MCF 10A (cell line): ENCODE results near the gene LTB4R2. TPM values are rescaled to one million over a fixed set of nuclear protein-coding genes. Genes with fewer than 3 reads are reported as not detected.
A peak's percentile ranks its signal among the peaks of the same experiment; 100 is the strongest.

ENCODE experiments used
- BruUV-seq: library from RNA; stranded (reverse); fragments of 400-500 nt; replicated peaks from 2 replicates; lab custom pipeline; 2021; lab: Mats Ljungman, UMichigan
- CTCF ChIA-PET: fragments of 300-600 bp; sonication (Branson Sonifier 250); formaldehyde crosslinking; extraction: SDS; loops from one replicate; lab custom pipeline; 2021; ENCODE audit warnings: antibody characterized with exemption, inconsistent platforms; lab: Yijun Ruan, JAX
- POLR2A ChIA-PET: fragments of 300-600, 350-650 bp; sonication (Branson Sonifier 250); formaldehyde crosslinking; extraction: SDS; loops from one replicate; lab custom pipeline; 2020; ENCODE audit warnings: antibody characterized with exemption, inconsistent platforms; lab: Yijun Ruan, JAX
- DNase-seq: peaks from one replicate; pipeline ENCODE4 v3.0.0-alpha.2; 2018; ENCODE audit not compliant: unreplicated experiment
- H3K27ac Mint-ChIP-seq: one replicate; pipeline ENCODE4 v1.8.0; 2022; ENCODE audit warnings: mild to moderate bottlenecking, low read depth, mixed read lengths; ENCODE audit not compliant: unreplicated experiment
- H3K27me3 Mint-ChIP-seq: one replicate; pipeline ENCODE4 v1.8.0; 2022; ENCODE audit warnings: mixed read lengths; ENCODE audit not compliant: insufficient read depth, unreplicated experiment
- H3K36me3 Mint-ChIP-seq: one replicate; pipeline ENCODE4 v1.8.0; 2022; ENCODE audit warnings: mild to moderate bottlenecking, moderate library complexity, mixed read lengths; ENCODE audit not compliant: insufficient read depth, unreplicated experiment
- H3K4me1 Mint-ChIP-seq: one replicate; pipeline ENCODE4 v1.8.0; 2022; ENCODE audit warnings: mixed read lengths; ENCODE audit not compliant: insufficient read depth, unreplicated experiment
- H3K4me3 Mint-ChIP-seq: one replicate; pipeline ENCODE4 v1.8.0; 2022; ENCODE audit warnings: mild to moderate bottlenecking, moderate library complexity, mixed read lengths; ENCODE audit not compliant: unreplicated experiment
- H3K9me3 Mint-ChIP-seq: one replicate; pipeline ENCODE4 v1.8.0; 2022; ENCODE audit warnings: mixed read lengths; ENCODE audit not compliant: unreplicated experiment
- intact Hi-C: fragments of 100-400 bp; cut with micrococcal nuclease; formaldehyde crosslinking; loops from 2 replicates; pipeline ENCODE4 v1.14.1; 2022
- total RNA-seq: library from RNA; stranded (reverse); gene quantifications from 2 replicates; pipeline ENCODE4 v1.2.3, GENCODE V29; 2022
- TF ChIP-seq, protein P1 (sequence below): fragments of 200-600 bp; IDR thresholded peaks from one replicate; pipeline ENCODE4 v1.8.0; 2022; ENCODE audit warnings: antibody characterized with exemption, mild to moderate bottlenecking; ENCODE audit not compliant: unreplicated experiment

LTB4R2 gene
- total RNA-seq, 1 experiment from 2014 or later, result 21.7 TPM

DNA sequence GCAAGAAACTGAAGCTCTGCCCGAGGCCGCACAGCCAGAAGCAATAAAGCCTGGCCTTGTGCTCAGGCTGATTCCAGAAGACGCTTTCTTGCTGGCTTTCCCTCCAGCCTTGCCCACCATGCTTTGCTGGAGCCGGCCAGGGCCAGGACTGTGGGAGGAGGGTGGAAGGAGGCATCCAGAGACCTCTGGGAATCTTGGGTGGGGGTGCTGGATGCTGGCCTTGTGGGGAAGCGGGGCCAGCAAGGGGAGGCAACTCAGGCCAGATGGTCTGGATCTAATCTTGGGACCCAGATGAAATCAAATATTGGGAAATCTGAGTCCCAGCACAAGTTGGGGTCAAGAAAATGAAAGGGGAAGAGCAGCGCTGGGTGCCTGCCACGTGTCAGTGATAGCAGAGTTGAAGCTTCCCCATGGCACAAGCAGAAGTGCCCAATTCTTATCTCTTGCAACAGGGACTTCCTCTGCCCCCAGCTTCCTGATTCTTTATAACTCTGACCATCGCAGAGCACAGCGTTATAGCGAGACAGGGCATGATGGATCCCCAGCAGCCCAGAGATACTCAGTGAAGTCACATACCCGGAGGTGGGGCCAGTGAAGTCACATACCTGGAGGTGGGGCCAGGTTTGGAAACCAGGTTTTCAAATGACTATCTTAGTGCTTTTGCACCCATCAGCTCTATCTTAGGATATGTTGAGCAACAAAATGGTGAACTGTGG is 32.2 kb upstream of the LTB4R2 start:
- CTCF ChIA-PET, result interaction anchor here (0.6 to 32.3 kb wide), 6 partner anchors 21 to 1425 kb away, joined by 3 to 457 read pairs (median 4); partner anchors contain the start of genes CIDEB, DHRS1, LTB4R2 and NOP9
- H3K27ac Mint-ChIP-seq, result peak overlapping the region; percentile 47

DNA sequence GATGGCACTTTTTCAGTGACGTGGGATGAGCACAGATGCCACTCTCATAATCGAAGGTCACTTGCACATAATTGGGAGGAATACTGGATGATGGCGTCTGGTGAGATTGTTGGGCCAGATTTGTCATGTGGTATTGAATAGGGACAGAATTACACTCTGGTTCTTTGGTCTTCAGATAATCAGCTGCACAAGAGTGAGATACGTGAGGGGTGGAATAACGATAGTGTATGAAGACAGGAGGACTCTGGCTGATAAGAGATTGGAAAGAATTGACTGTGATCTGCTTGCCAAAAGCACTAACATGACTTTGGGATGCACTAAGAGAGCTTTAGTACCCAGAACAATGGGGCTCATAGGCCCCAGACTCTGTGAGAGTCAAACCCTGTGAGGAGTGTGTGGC is 31.5 kb upstream of the LTB4R2 start:
- intact Hi-C loops, result no loop called here
- no TSS peak for BruUV-seq
- no peak for DNase-seq

More for the DNA sequence above, 32.2 kb upstream of the LTB4R2 start:
- no TSS peak for BruUV-seq
- Mint-ChIP-seq H3K4me3 (no peak overlapping the region), H3K4me1 (peaks cover 46% of the 10 kb centered on the region), H3K9me3 (peaks cover 7% of the 10 kb centered on the region), H3K27me3 (no peaks in the 10 kb centered on the region), H3K36me3 (peaks cover 7% of the 10 kb centered on the region)
- TF ChIP-seq, protein P1, sequence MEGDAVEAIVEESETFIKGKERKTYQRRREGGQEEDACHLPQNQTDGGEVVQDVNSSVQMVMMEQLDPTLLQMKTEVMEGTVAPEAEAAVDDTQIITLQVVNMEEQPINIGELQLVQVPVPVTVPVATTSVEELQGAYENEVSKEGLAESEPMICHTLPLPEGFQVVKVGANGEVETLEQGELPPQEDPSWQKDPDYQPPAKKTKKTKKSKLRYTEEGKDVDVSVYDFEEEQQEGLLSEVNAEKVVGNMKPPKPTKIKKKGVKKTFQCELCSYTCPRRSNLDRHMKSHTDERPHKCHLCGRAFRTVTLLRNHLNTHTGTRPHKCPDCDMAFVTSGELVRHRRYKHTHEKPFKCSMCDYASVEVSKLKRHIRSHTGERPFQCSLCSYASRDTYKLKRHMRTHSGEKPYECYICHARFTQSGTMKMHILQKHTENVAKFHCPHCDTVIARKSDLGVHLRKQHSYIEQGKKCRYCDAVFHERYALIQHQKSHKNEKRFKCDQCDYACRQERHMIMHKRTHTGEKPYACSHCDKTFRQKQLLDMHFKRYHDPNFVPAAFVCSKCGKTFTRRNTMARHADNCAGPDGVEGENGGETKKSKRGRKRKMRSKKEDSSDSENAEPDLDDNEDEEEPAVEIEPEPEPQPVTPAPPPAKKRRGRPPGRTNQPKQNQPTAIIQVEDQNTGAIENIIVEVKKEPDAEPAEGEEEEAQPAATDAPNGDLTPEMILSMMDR, result no peak
- POLR2A ChIA-PET, result interaction anchor here (1.1 to 9.5 kb wide), 5 partner anchors 13 to 35 kb away, joined by 3 to 146 read pairs (median 4); partner anchors contain the start of gene TINF2
- DNase-seq, result no peak
- intact Hi-C loops, result no loop called here

DNA sequence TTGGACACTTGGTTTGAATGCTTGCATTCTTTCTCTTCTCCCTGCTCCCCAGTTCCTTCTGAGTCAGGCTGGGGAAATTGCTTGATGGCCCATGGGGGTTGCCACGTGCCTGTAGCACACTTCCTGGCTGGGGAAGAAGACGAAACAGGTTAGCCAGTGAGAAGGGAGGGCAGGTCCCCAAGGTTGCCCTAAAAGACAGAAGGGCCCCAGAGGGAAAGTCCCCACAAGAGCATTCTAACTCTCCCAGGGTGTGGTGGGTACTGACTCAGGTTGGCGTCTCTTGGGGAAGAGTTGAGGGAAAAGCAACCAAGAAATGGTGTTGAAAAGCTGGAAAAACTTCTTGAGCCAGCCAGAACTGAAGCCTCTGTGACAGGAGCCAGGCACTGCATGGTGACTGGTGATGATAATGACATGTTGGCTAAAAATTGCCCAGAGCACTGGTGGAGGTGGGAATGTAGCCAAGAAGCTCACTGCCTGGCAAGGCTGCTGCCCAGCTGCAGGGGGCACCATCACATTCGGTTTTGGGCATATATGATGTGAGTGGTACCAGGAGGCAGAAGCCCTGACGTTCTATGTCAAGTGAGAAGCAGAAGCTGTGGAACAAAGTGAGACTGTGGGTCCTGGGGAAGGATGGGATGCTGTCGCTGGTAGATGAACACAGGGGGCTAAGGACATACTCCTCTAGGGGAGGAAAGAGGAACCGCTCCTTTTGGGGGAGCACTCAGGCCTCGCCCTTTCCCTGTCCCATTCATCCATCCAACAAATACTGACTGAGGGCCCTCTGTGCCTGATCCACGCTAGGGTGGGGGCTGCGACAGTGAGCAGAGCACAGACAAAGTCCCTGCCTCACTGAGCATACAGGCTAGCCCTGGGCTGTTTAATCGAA is 30.4 kb upstream of the LTB4R2 start:
- peaks cover 7% of the 10 kb centered on the region for H3K9me3 Mint-ChIP-seq
- H3K27ac Mint-ChIP-seq, result peak overlapping the region; percentile 47
- POLR2A ChIA-PET, result interaction anchor here (0.8 to 9.2 kb wide), 8 partner anchors 7 to 724 kb away, joined by 3 to 115 read pairs (median 5); partner anchors contain the start of genes DHRS1, NOP9, RABGGTA and TINF2
- H3K27me3 Mint-ChIP-seq, result no peaks in the 10 kb centered on the region
- H3K36me3 Mint-ChIP-seq, result peaks cover 7% of the 10 kb centered on the region
- no TSS peak for BruUV-seq
- peaks cover 29% of the 10 kb centered on the region for H3K4me1 Mint-ChIP-seq
- peak; percentile 57 for DNase-seq
- intact Hi-C loops, result no loop called here
- no peak overlapping the region for H3K4me3 Mint-ChIP-seq
- CTCF ChIA-PET, result interaction anchor here (0.6 to 32.3 kb wide), 11 partner anchors 9 to 151 kb away, joined by 4 to 457 read pairs (median 6); partner anchors contain the start of genes CIDEB, DHRS1, LTB4R2 and NOP9
- TF ChIP-seq, protein P1, result no peak

More for the DNA sequence above, 31.5 kb upstream of the LTB4R2 start:
- Mint-ChIP-seq H3K36me3 (peaks cover 7% of the 10 kb centered on the region), H3K27me3 (no peaks in the 10 kb centered on the region), H3K9me3 (peaks cover 7% of the 10 kb centered on the region), H3K27ac (peak overlapping the region; percentile 47), H3K4me1 (peaks cover 40% of the 10 kb centered on the region), H3K4me3 (no peak overlapping the region)
- CTCF ChIA-PET, result interaction anchor here (0.5 to 32.3 kb wide), 8 partner anchors 14 to 1426 kb away, joined by 3 to 457 read pairs (median 5); partner anchors contain the start of genes CIDEB, DHRS1, LTB4R2 and NOP9
- POLR2A ChIA-PET, result interaction anchor here (1.2 to 6.2 kb wide), 3 partner anchors 12 to 36 kb away, joined by 3 to 65 read pairs (median 7); partner anchors contain the start of genes DHRS1, NOP9 and TINF2
- TF ChIP-seq, protein P1, result no peak
